GM10266 (cell line): Measurements from ENCODE around the gene OR56A3.

ENCODE experiments used
- DNase-seq: peaks from one replicate; pipeline ENCODE4 v3.0.0; 2012; ENCODE audit errors: extremely low spot score
- TF ChIP-seq, protein P1 (sequence below): IDR thresholded peaks from 2 replicates; pipeline ENCODE4 v1.5.1; 2012; ENCODE audit warnings: mild to moderate bottlenecking, low read depth; ENCODE audit not compliant: control insufficient read depth, insufficient read depth; ENCODE audit errors: missing control alignments

The OR56A3 gene

DNA sequence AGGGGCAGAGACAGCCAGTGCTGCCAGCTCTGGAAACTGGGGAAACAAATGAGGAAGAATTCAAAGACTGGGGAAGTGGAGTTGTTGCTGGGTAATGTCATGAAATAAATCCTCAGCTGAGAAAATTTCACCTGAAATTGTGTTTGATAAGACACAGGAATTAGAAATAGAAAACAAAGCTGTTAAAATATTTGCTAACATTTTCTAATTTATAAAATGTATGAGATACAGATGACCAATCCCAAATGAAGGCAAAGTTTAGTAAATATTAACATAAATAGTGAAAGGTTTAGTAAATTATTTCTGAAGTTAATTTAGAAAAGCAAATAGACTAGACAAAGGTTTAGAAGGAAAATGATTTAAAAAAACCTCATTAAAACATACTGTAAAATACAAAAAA is 26.3 kb downstream of the OR56A3 start, which contains the start of gene OR56A5:
Gene OR56A5 (minus strand): TSS at position 101 of the 400 bp plus-strand sequence. CDS start 0 bp downstream, at position 101.
- TF ChIP-seq, protein P1, sequence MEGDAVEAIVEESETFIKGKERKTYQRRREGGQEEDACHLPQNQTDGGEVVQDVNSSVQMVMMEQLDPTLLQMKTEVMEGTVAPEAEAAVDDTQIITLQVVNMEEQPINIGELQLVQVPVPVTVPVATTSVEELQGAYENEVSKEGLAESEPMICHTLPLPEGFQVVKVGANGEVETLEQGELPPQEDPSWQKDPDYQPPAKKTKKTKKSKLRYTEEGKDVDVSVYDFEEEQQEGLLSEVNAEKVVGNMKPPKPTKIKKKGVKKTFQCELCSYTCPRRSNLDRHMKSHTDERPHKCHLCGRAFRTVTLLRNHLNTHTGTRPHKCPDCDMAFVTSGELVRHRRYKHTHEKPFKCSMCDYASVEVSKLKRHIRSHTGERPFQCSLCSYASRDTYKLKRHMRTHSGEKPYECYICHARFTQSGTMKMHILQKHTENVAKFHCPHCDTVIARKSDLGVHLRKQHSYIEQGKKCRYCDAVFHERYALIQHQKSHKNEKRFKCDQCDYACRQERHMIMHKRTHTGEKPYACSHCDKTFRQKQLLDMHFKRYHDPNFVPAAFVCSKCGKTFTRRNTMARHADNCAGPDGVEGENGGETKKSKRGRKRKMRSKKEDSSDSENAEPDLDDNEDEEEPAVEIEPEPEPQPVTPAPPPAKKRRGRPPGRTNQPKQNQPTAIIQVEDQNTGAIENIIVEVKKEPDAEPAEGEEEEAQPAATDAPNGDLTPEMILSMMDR: no peak
- no peak for DNase-seq

DNA sequence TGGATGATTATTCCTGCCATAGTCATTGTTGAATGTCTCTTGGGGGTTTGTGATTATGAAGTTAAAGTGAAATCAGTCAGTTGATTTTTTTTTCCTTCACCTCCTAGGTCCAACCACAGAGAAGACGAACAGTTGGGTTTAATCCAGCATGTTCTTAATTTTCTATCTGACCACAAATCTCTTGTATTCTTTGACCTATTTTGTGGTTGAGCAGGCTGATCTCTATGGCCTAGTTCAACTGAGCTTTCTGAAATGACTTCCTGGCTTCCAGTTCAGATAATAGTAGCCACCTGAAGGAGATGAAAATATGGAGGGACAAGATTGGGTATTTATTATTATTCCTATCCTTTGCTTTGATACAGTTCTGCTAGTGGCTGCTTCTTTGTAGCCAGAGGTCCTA is 31.5 kb downstream of the OR56A3 start:
- TF ChIP-seq, protein P1: no peak
- no peak for DNase-seq

DNA sequence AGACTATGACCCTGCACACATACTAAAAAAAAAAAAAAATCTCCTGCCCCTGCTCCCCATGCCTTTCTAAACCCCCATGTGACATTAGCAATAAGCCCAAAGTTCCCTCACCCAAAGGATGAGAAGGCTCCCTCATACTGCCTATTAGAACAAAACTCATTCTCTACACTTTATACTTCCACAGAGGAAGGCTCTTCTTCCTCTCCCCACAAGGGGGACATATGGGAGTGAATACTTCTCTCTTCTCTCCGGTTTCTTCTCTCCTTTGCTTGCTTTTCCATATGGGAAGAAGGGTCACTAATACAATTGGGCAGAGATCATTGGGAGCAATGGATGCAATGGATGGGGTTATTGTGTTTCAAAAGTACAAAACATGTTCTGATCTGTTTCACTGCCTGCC is 41.4 kb downstream of the OR56A3 start:
- TF ChIP-seq, protein P1: no peak
- DNase-seq: no peak

DNA sequence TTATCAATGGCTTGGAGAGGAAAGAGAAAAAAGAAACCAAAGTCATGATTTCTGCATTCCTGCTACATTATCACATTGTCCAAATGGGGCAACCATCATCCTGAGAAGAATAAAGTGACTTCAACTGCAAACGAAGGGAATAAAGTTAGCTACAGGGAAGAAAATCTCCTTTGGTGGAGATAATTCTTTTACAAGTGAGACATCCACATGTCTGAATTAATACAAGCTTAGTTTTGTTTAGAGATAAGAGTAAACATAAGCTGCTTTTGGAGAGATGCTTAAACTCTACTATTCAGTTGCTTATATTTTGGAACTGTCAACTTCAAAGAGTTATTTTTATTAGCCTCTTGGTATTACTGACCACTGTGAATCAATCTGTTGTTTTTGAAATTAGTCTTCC is 44.8 kb downstream of the OR56A3 start, which contains the start of gene OR52L1:
Gene OR52L1 (minus strand): TSS at position 101 of the 400 bp plus-strand sequence. CDS start 55 bp downstream, at position 46.
- TF ChIP-seq, protein P1: no peak
- no peak for DNase-seq

DNA sequence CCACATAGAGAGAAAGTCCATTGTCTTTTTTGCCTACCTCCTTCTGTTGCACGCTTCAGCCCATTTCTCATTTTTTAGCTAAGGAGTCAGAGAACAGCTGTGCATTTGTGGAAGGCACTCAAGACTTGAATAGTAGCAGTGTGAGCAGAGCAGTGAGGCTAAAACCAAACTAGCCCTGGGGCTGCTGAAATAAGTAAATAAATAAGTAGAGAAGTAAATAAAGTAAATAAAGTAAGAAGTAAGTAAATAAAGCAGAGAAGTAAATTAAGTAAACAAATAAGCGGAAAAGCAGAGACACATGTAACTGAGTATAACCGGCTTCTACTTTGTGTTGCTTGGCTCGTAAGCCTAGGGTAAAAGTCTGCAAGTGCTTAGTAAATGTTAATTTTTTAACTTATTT is 47.2 kb downstream of the OR56A3 start:
- TF ChIP-seq, protein P1: no peak
- no peak for DNase-seq

DNA sequence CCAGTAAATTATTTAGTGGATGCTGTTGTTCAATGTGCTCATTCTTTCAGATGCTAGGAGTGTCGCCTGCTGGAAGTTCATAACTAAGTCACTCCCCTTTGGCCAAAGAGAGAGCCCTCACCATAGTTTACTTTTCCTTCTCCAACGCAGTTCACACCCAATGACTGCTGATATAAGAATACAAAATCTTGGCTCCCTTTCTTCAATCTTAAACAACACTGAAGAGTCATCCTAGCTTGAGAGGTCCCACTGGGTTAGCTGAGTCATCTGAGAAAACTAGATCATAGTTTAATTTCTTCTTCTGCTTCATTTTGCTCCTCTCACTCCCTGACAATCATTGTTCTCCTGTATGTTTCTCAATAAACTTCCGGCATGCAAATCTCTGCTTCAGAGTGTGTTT is 50.1 kb downstream of the OR56A3 start:
- TF ChIP-seq, protein P1: no peak
- DNase-seq: no peak

DNA sequence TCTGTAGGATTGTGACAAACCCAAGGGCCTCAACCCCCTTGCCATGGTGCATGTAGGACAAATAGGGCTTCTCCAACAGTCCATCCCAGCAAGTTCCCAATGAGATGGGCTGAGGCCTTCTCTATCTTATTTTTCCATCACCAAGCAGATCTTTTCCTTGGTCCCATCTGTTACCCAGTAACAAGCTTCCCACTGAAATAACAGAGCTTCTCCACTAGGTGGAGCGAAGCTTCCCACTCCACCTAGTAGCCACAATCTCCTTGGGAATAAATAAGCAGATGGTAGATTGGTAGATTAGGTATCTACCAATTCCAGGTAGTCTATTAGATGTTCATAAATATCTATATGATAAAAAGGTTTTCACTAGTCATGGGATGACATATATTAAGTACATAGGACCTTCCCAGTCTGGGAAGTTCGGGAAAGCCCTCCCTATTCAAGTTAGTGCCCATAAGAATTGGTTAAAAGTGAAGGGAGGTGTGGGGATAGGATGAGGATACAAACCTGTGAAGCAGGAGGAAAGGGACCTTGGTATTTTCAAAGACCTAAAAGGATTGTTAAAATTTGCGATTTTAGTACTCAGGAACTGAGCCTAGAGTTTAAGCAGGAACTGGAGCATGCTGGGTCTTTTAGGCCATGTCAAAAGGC is 50.7 kb downstream of the OR56A3 start:
- DNase-seq: peak; percentile 42

More for the DNA sequence above, 50.7 kb downstream of the OR56A3 start:
- TF ChIP-seq, protein P1: peak; percentile 48
